Panc1 (cell line): ENCODE results near the gene NPAS2.

Source experiments
- POLR2AphosphoS5 ChIP-seq: IDR thresholded peaks from 2 replicates; pipeline ENCODE4 v1.6.1; 2012; ENCODE audit warnings: mild to moderate bottlenecking, low read depth, low read length, moderate library complexity
- SIN3A ChIP-seq: IDR thresholded peaks from 2 replicates; pipeline ENCODE4 v1.6.1; 2012; ENCODE audit warnings: low read depth, mild to moderate bottlenecking, low read length, moderate library complexity, borderline replicate concordance; ENCODE audit not compliant: insufficient read depth
- TF ChIP-seq, protein P1 (sequence below): fragments of 450-650 bp; IDR thresholded peaks from 2 replicates; pipeline ENCODE4 v1.5.1; 2017; ENCODE audit warnings: mild to moderate bottlenecking
- TF ChIP-seq, protein P2 (sequence below), 2 experiments: IDR thresholded peaks; 2 replicates each; pipeline ENCODE4 v1.6.1; 2011 to 2012; ENCODE audit warnings: low read depth in 2 of 2, control low read depth in 1 of 2, low read length in 1 of 2, mild to moderate bottlenecking in 1 of 2, moderate library complexity in 1 of 2; ENCODE audit not compliant: insufficient read depth in 1 of 2

DNA sequence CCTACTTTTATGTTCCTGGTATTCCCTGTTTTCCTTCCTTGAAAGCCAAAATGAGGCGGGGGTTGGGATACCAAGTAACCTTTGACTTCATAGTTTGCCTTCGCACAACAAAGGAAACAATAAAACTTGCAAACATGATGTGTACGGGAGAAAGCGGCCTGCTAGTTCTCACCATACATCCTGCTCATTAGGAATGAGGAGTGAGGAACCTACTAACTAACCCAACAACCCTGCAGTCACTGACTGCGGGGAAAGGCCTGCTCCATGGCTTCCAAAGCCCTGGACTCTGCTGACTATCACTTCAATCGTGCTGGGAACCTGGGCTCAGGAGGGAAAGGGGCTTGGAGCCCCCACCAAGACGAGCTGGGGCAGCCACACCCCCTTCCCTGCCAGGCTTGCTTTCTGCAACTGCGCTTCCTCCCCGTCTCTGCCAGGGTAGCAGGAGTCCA lies 206.3 kb downstream of the NPAS2 start:
- TF ChIP-seq, protein P1, sequence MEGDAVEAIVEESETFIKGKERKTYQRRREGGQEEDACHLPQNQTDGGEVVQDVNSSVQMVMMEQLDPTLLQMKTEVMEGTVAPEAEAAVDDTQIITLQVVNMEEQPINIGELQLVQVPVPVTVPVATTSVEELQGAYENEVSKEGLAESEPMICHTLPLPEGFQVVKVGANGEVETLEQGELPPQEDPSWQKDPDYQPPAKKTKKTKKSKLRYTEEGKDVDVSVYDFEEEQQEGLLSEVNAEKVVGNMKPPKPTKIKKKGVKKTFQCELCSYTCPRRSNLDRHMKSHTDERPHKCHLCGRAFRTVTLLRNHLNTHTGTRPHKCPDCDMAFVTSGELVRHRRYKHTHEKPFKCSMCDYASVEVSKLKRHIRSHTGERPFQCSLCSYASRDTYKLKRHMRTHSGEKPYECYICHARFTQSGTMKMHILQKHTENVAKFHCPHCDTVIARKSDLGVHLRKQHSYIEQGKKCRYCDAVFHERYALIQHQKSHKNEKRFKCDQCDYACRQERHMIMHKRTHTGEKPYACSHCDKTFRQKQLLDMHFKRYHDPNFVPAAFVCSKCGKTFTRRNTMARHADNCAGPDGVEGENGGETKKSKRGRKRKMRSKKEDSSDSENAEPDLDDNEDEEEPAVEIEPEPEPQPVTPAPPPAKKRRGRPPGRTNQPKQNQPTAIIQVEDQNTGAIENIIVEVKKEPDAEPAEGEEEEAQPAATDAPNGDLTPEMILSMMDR = no peak
- no peak for TF ChIP-seq POLR2AphosphoS5
- TF ChIP-seq, protein P2, sequence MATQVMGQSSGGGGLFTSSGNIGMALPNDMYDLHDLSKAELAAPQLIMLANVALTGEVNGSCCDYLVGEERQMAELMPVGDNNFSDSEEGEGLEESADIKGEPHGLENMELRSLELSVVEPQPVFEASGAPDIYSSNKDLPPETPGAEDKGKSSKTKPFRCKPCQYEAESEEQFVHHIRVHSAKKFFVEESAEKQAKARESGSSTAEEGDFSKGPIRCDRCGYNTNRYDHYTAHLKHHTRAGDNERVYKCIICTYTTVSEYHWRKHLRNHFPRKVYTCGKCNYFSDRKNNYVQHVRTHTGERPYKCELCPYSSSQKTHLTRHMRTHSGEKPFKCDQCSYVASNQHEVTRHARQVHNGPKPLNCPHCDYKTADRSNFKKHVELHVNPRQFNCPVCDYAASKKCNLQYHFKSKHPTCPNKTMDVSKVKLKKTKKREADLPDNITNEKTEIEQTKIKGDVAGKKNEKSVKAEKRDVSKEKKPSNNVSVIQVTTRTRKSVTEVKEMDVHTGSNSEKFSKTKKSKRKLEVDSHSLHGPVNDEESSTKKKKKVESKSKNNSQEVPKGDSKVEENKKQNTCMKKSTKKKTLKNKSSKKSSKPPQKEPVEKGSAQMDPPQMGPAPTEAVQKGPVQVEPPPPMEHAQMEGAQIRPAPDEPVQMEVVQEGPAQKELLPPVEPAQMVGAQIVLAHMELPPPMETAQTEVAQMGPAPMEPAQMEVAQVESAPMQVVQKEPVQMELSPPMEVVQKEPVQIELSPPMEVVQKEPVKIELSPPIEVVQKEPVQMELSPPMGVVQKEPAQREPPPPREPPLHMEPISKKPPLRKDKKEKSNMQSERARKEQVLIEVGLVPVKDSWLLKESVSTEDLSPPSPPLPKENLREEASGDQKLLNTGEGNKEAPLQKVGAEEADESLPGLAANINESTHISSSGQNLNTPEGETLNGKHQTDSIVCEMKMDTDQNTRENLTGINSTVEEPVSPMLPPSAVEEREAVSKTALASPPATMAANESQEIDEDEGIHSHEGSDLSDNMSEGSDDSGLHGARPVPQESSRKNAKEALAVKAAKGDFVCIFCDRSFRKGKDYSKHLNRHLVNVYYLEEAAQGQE (IDR thresholded peaks at IDR 0.05; ENCODE audit: insufficient read depth in 1 of 2, low read depth in 2 of 2, low read length in 1 of 2) = no peak
- TF ChIP-seq SIN3A = no peak
